K562 (cell line): ENCODE results near the gene PAQR6. TPM values are rescaled to one million over a fixed set of nuclear protein-coding genes. Genes with fewer than 3 reads are reported as not detected.

ENCODE experiments used
- BHLHE40 ChIP-seq: IDR thresholded peaks from 2 replicates; pipeline ENCODE4 v1.6.1; 2011; ENCODE audit warnings: low read length, improper control_type of control experiment
- DACH1 ChIP-seq: fragments of 450-650 bp; IDR thresholded peaks from 2 replicates; pipeline ENCODE4 v1.6.1; 2018; ENCODE audit not compliant: partially characterized antibody
- E2F3 ChIP-seq: fragments of 250-450 bp; sonication (Bioruptor Pico); IDR thresholded peaks from 2 replicates; pipeline ENCODE4 v1.4.0; 2020; ENCODE audit warnings: mild to moderate bottlenecking
- EGR1 ChIP-seq: fragments of 450-650 bp; conservative IDR thresholded peaks from 2 replicates; pipeline ENCODE4 v1.6.1; 2017; ENCODE audit warnings: mild to moderate bottlenecking
- GTF2A2 ChIP-seq: IDR thresholded peaks from 2 replicates; pipeline ENCODE4 v1.6.1; 2016; ENCODE audit warnings: mild to moderate bottlenecking, missing genetic modification characterization, missing compliant biosample characterization
- KLF1 ChIP-seq: fragments of 450-650 bp; IDR thresholded peaks from 2 replicates; pipeline ENCODE4 v1.6.1; 2016; ENCODE audit warnings: missing genetic modification characterization, missing compliant biosample characterization
- MCM3 ChIP-seq: fragments of 450-650 bp; IDR thresholded peaks from 2 replicates; pipeline ENCODE4 v1.6.1; 2016
- MECOM ChIP-seq: fragments of 250-450 bp; sonication (Bioruptor Pico); IDR thresholded peaks from 2 replicates; pipeline ENCODE4 v1.8.0; 2022; ENCODE audit warnings: inconsistent platforms
- MED1 ChIP-seq: sonication (generic); formaldehyde crosslinking; IDR thresholded peaks from 2 replicates; pipeline ENCODE4 v1.8.1; 2023; ENCODE audit warnings: missing genetic modification reagents, borderline replicate concordance
- MEF2A ChIP-seq: IDR thresholded peaks from 2 replicates; pipeline ENCODE4 v1.6.1; 2011; ENCODE audit warnings: low read depth, mild to moderate bottlenecking, low read length, moderate library complexity; ENCODE audit not compliant: control insufficient read depth
- NFXL1 ChIP-seq: fragments of 450-650 bp; formaldehyde crosslinking; IDR thresholded peaks from 2 replicates; pipeline ENCODE4 v1.4.0; 2021; ENCODE audit warnings: mild to moderate bottlenecking
- PHB2 ChIP-seq: fragments of 450-650 bp; IDR thresholded peaks from 2 replicates; pipeline ENCODE4 v1.6.1; 2017; ENCODE audit warnings: low read depth
- PML ChIP-seq: IDR thresholded peaks from 2 replicates; pipeline ENCODE4 v1.6.1; 2012; ENCODE audit warnings: low read length, inconsistent platforms
- PTTG1 ChIP-seq: fragments of 450-650 bp; IDR thresholded peaks from 2 replicates; pipeline ENCODE4 v1.6.1; 2016; ENCODE audit warnings: low read depth, mild to moderate bottlenecking, missing genetic modification characterization, missing compliant biosample characterization
- PURB ChIP-seq: sonication (generic); formaldehyde crosslinking; IDR thresholded peaks from 2 replicates; pipeline ENCODE4 v1.9.0; 2021; ENCODE audit warnings: low read depth, mild to moderate bottlenecking, missing genetic modification reagents
- RERE ChIP-seq: sonication (generic); formaldehyde crosslinking; IDR thresholded peaks from 2 replicates; pipeline ENCODE4 v1.8.0; 2023; ENCODE audit warnings: missing genetic modification reagents, mild to moderate bottlenecking, borderline replicate concordance
- SAP30 ChIP-seq: fragments of 200-600 bp; sonication (generic); IDR thresholded peaks from 2 replicates; pipeline ENCODE4 v1.6.1; 2012; ENCODE audit warnings: borderline replicate concordance, low read depth, mild to moderate bottlenecking, moderate library complexity, low read length, control low read depth, inconsistent platforms; ENCODE audit not compliant: insufficient read depth, poor library complexity, severe bottlenecking
- SNAPC5 ChIP-seq: fragments of 250-450 bp; sonication (Bioruptor Pico); IDR thresholded peaks from 2 replicates; pipeline ENCODE4 v1.8.0; 2021; ENCODE audit warnings: moderate library complexity, mild to moderate bottlenecking, inconsistent platforms
- THRA ChIP-seq: fragments of 450-650 bp; IDR thresholded peaks from 2 replicates; pipeline ENCODE4 v1.6.1; 2017; ENCODE audit warnings: mild to moderate bottlenecking, moderate library complexity
- U2AF1 ChIP-seq: fragments of 200-400 bp; formaldehyde crosslinking; optimal IDR thresholded peaks from 2 replicates; pipeline ENCODE3; 2017; ENCODE audit warnings: mild to moderate bottlenecking, low read depth, low read length, moderate library complexity
- YBX1 ChIP-seq: fragments of 450-650 bp; IDR thresholded peaks from 2 replicates; pipeline ENCODE4 v1.7.1; 2016; ENCODE audit warnings: mild to moderate bottlenecking
- ZNF253 ChIP-seq: fragments of 250-450 bp; sonication (Bioruptor Pico); conservative IDR thresholded peaks from 2 replicates; pipeline ENCODE4 v1.6.1; 2021; ENCODE audit warnings: mild to moderate bottlenecking
- ZNF408 ChIP-seq: fragments of 250-450 bp; sonication (Bioruptor Pico); IDR thresholded peaks from 2 replicates; pipeline ENCODE4 v1.4.0; 2020; ENCODE audit warnings: low read depth, mild to moderate bottlenecking, moderate library complexity
- polyA plus RNA-seq, 8 experiments: library from polyadenylated mRNA; depleted of rRNA in 4 of 8; stranded (reverse) in 5 of 8; unstranded in 3 of 8; fragments of >200 nt; fragmentation: Nextera tagmentation in 2 of 8; fragmentation: Illumina TruSeq in 1 of 8; extraction: Ambion mirVana in 2 of 8; extraction: Trizol in 1 of 8; gene quantifications; 2 replicates each; pipeline versions ENCODE4 v1.2.1 to v1.2.3, GENCODE V29; 2011 to 2014; ENCODE audit warnings: inconsistent platforms in 1 of 8, missing spikeins in 1 of 8
- total RNA-seq, 7 experiments: library from RNA; depleted of rRNA in 6 of 7; stranded (reverse); fragments of >200 nt in 6 of 7; fragmentation: Illumina TruSeq in 2 of 7; extraction: Trizol in 2 of 7; gene quantifications; 2 replicates each; pipeline versions ENCODE4 v1.2.1 to v1.2.3, GENCODE V29; 2011 to 2021; ENCODE audit warnings: low replicate concordance in 1 of 7

Gene PAQR6
- total and polyA plus RNA-seq, 9 of the 15 experiments (the other 6 are each of a cell fraction or from before 2014, with no cell fraction given): 0.07 to 1.8 (median 0.62) TPM

- TF ChIP-seq NFXL1 (CRISPR knock-in tag) (no peak), YBX1 (no peak), DACH1 (no peak), THRA (no peak), PML (peak; percentile 79; the same call in 1 of the 2 replicates), BHLHE40 (no peak), ZNF253 (CRISPR knock-in tag) (no peak), KLF1 (peak; percentile 61; the same call in 1 of the 2 replicates), MCM3 (no peak), SAP30 (peak; percentile 74), PURB (CRISPR knock-in tag) (no peak), MEF2A (0 out of 2 replicates have a peak, but pooled peaks have one; percentile 14), E2F3 (CRISPR knock-in tag) (no peak), GTF2A2 (tag) (no peak), PTTG1 (no peak), ZNF408 (CRISPR knock-in tag) (no peak), PHB2 (no peak), MED1 (CRISPR knock-in tag) (no peak), U2AF1 (no peak), SNAPC5 (CRISPR knock-in tag) (no peak), RERE (CRISPR knock-in tag) (0 out of 2 replicates have a peak, but pooled peaks have one; percentile 62), EGR1 (peak; percentile 67; the same call in 1 of the 2 replicates), MECOM (CRISPR knock-in tag) (no peak)
Measured at GRCh38 chr1:156193488-156194299, 54.2 kb downstream of the PAQR6 start, which contains the start of gene SLC25A44 (continued).
